Fibroblast of lung (primary cell): ENCODE results near the gene TENM4. TPM values are rescaled to one million over a fixed set of nuclear protein-coding genes. Genes with fewer than 3 reads are reported as not detected.

Source experiments
- DNase-seq, 2 donors: peaks; one replicate each; pipeline versions ENCODE4 v3.0.0 to v3.0.0-alpha.2; 2010; ENCODE audit warnings: low read depth in 2 of 2
- H2AFZ ChIP-seq: 2 replicates; pipeline ENCODE4 v1.5.1; 2012; ENCODE audit warnings: low read length, control low read depth, inconsistent platforms
- H3K27ac ChIP-seq: 2 replicates; pipeline ENCODE4 v1.5.1; 2011; ENCODE audit warnings: low read length, control low read depth; ENCODE audit not compliant: insufficient read depth
- H3K27me3 ChIP-seq: 2 replicates; pipeline ENCODE4 v1.5.1; 2011; ENCODE audit warnings: mild to moderate bottlenecking, low read length; ENCODE audit not compliant: control insufficient read depth, insufficient read depth
- H3K36me3 ChIP-seq: 2 replicates; pipeline ENCODE4 v1.5.1; 2011; ENCODE audit warnings: low read length; ENCODE audit not compliant: control insufficient read depth, insufficient read depth
- H3K4me1 ChIP-seq: 2 replicates; pipeline ENCODE4 v1.5.1; 2011; ENCODE audit warnings: low read length; ENCODE audit not compliant: control insufficient read depth, insufficient read depth; ENCODE audit errors: extremely low read depth
- H3K4me2 ChIP-seq: 2 replicates; pipeline ENCODE4 v1.5.1; 2011; ENCODE audit warnings: low read length, control low read depth; ENCODE audit not compliant: insufficient read depth; ENCODE audit errors: extremely low read depth
- H3K4me3 ChIP-seq, 4 experiments: fragments of 200-600 bp in 1 of 4; sonication (generic) in 1 of 4; replicated peaks in 1 of 4; 2 replicates each; pipeline ENCODE4 v1.5.1; 2011 to 2016; ENCODE audit warnings: low read length in 4 of 4, low read depth in 3 of 4, mild to moderate bottlenecking in 3 of 4, control low read depth in 2 of 4, inconsistent platforms in 1 of 4, mixed read lengths in 1 of 4; ENCODE audit not compliant: insufficient read depth in 1 of 4; ENCODE audit errors: control extremely low read depth in 1 of 4
- H3K79me2 ChIP-seq: 2 replicates; pipeline ENCODE4 v1.5.1; 2012; ENCODE audit warnings: mild to moderate bottlenecking, low read length, inconsistent platforms; ENCODE audit not compliant: control insufficient read depth, insufficient read depth
- H3K9ac ChIP-seq: 2 replicates; pipeline ENCODE4 v1.5.1; 2011; ENCODE audit warnings: mild to moderate bottlenecking, low read length, control low read depth; ENCODE audit not compliant: insufficient read depth
- H3K9me3 ChIP-seq: 2 replicates; pipeline ENCODE4 v1.5.1; 2012; ENCODE audit warnings: low read depth, low read length; ENCODE audit not compliant: control insufficient read depth, insufficient read depth
- H4K20me1 ChIP-seq: 2 replicates; pipeline ENCODE4 v1.5.1; 2011; ENCODE audit warnings: low read length; ENCODE audit not compliant: control insufficient read depth, insufficient read depth; ENCODE audit errors: extremely low read depth
- CTCF ChIP-seq, 2 donors: IDR thresholded peaks in 1 of 2; conservative IDR thresholded peaks in 1 of 2; 1 replicate in 1 of 2; 2 replicates in 1 of 2; pipeline ENCODE4 v1.5.1; 2011 to 2012; ENCODE audit warnings: low read length in 2 of 2, control low read depth in 1 of 2, inconsistent platforms in 1 of 2, low read depth in 1 of 2, mild to moderate bottlenecking in 1 of 2
- EZH2 ChIP-seq: IDR thresholded peaks from 2 replicates; pipeline ENCODE4 v1.5.1; 2012; ENCODE audit warnings: low read length, control low read depth, mild to moderate bottlenecking; ENCODE audit errors: missing control alignments
- polyA plus RNA-seq, 2 donors: library from polyadenylated mRNA; depleted of rRNA in 1 of 2; stranded (reverse) in 1 of 2; unstranded in 1 of 2; fragments of >200 nt; gene quantifications; 2 replicates each; pipeline ENCODE4 v1.2.1, GENCODE V29; 2011 to 2012; ENCODE audit warnings: missing spikeins in 1 of 2
- total RNA-seq: library from RNA; depleted of rRNA; stranded (reverse); fragments of >200 nt; gene quantifications from 2 replicates; pipeline ENCODE4 v1.2.1, GENCODE V29; 2014

Gene TENM4
- total and polyA plus RNA-seq, 2 donors (not counting 1 experiment from before 2014, with no cell fraction given) = 4.6 to 48.4 TPM

GRCh38 chr11:78740199-78741071 is 700.4 kb downstream of the TENM4 start:
- Histone ChIP-seq H3K9ac (no peak overlapping the region), H3K27ac (no peak overlapping the region), H3K27me3 (no peaks in the 10 kb centered on the region), H4K20me1 (no peaks in the 10 kb centered on the region), H3K4me1 (no peaks in the 10 kb centered on the region), H3K4me3 (no peak overlapping the region), H3K36me3 (no peaks in the 10 kb centered on the region), H3K79me2 (no peaks in the 10 kb centered on the region), H2AFZ (no peak overlapping the region), H3K4me2 (no peak overlapping the region), H3K9me3 (no peaks in the 10 kb centered on the region)
- no peak for TF ChIP-seq EZH2
- no peak for TF ChIP-seq CTCF (conservative IDR thresholded peaks at IDR 0.05 in 1 of 2, IDR thresholded peaks at IDR 0.05 in 1 of 2; ENCODE audit: low read depth in 1 of 2, low read length in 2 of 2)
- no peak for DNase-seq

DNA sequence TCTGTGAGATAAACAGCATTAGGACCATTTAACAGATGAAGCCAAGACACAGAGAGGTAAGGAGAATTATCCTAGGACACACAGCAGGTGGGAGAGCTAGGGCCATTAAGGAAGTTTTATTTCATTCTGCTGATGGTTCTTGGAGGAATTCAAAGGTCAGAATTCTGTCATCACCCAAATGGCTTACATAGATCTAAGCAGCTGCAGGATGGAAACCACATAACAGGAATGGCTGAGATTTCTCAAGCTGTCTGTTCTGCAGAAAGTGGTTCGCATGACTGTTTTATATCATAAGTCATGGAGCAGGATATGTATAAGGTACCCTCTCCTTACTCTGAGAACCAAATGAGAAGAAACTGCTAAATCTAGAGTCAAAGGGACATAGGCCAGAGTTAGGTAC is 702.9 kb downstream of the TENM4 start:
- Histone ChIP-seq H3K79me2 (no peaks in the 10 kb centered on the region), H3K4me2 (no peak overlapping the region), H2AFZ (no peak overlapping the region), H4K20me1 (no peaks in the 10 kb centered on the region), H3K4me1 (no peaks in the 10 kb centered on the region), H3K36me3 (no peaks in the 10 kb centered on the region), H3K27me3 (no peaks in the 10 kb centered on the region), H3K9ac (no peak overlapping the region), H3K9me3 (no peaks in the 10 kb centered on the region), H3K4me3 (no peak overlapping the region), H3K27ac (no peak overlapping the region)
- no peak for DNase-seq
- TF ChIP-seq CTCF (conservative IDR thresholded peaks at IDR 0.05 in 1 of 2, IDR thresholded peaks at IDR 0.05 in 1 of 2; ENCODE audit: low read depth in 1 of 2, low read length in 2 of 2) (no peak), EZH2 (no peak)

GRCh38 chr11:78737301-78737700 is 703.5 kb downstream of the TENM4 start:
- Histone ChIP-seq H3K4me2 (no peak overlapping the region), H3K79me2 (no peaks in the 10 kb centered on the region), H3K4me3 (no peak overlapping the region), H4K20me1 (no peaks in the 10 kb centered on the region), H3K27ac (no peak overlapping the region), H3K27me3 (no peaks in the 10 kb centered on the region), H2AFZ (no peak overlapping the region), H3K9ac (no peak overlapping the region), H3K9me3 (no peaks in the 10 kb centered on the region), H3K36me3 (no peaks in the 10 kb centered on the region), H3K4me1 (no peaks in the 10 kb centered on the region)
- TF ChIP-seq CTCF (conservative IDR thresholded peaks at IDR 0.05 in 1 of 2, IDR thresholded peaks at IDR 0.05 in 1 of 2; ENCODE audit: low read depth in 1 of 2, low read length in 2 of 2) (no peak), EZH2 (no peak)
- DNase-seq = no peak
